Lower lobe of right lung (tissue), 2 donors: Measurements from ENCODE around the gene KDM2A. TPM values are rescaled to one million over a fixed set of nuclear protein-coding genes. Genes with fewer than 3 reads are reported as not detected.
A peak's percentile ranks its signal among the peaks of the same experiment; 100 is the strongest.

Source experiments
- ATAC-seq, 2 donors: fragments of 200-7000 bp; cut with Tn5 transposase; one replicate each; pipeline ENCODE4 v1.9.1; 2020 to 2022; ENCODE audit warnings: mild to moderate bottlenecking in 2 of 2, moderate library complexity in 2 of 2
- DNase-seq: peaks from one replicate; pipeline ENCODE4 v3.0.0-alpha.2; 2020
- H3K27ac ChIP-seq: fragments of 200-600 bp; one replicate; pipeline ENCODE4 v1.8.0; 2022
- H3K27me3 ChIP-seq: fragments of 200-600 bp; one replicate; pipeline ENCODE4 v1.8.0; 2022; ENCODE audit warnings: low read depth
- H3K36me3 ChIP-seq: fragments of 200-600 bp; one replicate; pipeline ENCODE4 v1.8.0; 2022; ENCODE audit warnings: mild to moderate bottlenecking
- H3K4me1 ChIP-seq: fragments of 200-600 bp; one replicate; pipeline ENCODE4 v1.8.0; 2022
- H3K4me3 ChIP-seq: fragments of 200-600 bp; one replicate; pipeline ENCODE4 v1.8.0; 2022; ENCODE audit warnings: mild to moderate bottlenecking
- H3K9me3 ChIP-seq: fragments of 200-600 bp; one replicate; pipeline ENCODE4 v1.8.0; 2022
- intact Hi-C: fragments of 100-400 bp; cut with DNase I; formaldehyde crosslinking; loops from one replicate; pipeline ENCODE4 v1.11.0; 2022
- total RNA-seq: library from RNA; stranded (reverse); fragmentation: NEBNext Ultra II Directional; extraction: Animal tissue kit (Norgen Biotek cat#: 25700); gene quantifications from one replicate; pipeline ENCODE4 v1.2.1, GENCODE V29; 2021
- TF ChIP-seq, protein P1 (sequence below): fragments of 200-600 bp; IDR thresholded peaks from one replicate; pipeline ENCODE4 v1.8.0; 2022; ENCODE audit warnings: antibody characterized with exemption, mild to moderate bottlenecking
- donor health status: DM: no; HTN: yes; CAD: no; lungs with severe emphysema.

KDM2A gene
- total RNA-seq, 1 donor from 2014 or later: 80.5 TPM

DNA sequence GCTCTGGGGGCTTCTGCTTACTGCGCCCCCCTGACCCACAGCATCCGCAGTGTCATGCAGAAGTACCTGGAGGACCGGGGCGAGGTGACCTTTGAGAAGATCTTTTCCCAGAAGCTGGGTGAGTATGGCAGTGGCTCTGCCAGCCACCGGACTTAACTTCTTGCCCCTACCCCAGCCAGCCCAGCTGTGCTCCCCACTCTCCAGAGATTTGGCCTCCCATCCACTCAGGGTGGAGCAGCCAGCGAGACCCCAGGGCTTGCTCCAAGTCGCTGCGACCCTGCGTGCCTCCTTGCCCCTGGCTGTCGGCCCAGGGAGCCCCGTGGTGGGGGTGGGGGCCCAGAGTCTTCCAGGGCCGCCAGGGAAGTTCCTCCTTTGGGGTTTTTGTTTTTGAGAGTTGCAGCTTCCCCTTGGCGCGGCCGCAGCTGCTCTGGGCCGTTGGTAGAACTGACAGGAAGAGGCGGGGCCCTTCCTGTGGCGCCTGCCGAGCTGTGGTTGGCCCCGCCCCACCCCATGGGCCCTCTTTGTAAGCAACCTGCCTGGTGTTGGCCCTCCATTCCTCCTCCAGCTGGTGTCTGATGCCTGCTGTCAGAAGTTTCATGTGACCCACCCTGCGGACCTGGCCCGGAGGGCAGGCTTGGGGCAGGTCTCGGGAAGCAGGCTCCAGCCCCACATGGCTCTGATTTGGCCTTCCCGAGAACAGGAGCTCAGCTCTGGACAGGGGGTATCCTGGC is 158.3 kb downstream of the KDM2A start:
- H3K4me3 ChIP-seq: peak overlapping the region; percentile 45
- H3K9me3 ChIP-seq: no peaks in the 10 kb centered on the region
- intact Hi-C loops: no loop called here
- TF ChIP-seq, protein P1, sequence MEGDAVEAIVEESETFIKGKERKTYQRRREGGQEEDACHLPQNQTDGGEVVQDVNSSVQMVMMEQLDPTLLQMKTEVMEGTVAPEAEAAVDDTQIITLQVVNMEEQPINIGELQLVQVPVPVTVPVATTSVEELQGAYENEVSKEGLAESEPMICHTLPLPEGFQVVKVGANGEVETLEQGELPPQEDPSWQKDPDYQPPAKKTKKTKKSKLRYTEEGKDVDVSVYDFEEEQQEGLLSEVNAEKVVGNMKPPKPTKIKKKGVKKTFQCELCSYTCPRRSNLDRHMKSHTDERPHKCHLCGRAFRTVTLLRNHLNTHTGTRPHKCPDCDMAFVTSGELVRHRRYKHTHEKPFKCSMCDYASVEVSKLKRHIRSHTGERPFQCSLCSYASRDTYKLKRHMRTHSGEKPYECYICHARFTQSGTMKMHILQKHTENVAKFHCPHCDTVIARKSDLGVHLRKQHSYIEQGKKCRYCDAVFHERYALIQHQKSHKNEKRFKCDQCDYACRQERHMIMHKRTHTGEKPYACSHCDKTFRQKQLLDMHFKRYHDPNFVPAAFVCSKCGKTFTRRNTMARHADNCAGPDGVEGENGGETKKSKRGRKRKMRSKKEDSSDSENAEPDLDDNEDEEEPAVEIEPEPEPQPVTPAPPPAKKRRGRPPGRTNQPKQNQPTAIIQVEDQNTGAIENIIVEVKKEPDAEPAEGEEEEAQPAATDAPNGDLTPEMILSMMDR: no peak
- H3K27ac ChIP-seq: peak overlapping the region; percentile 93
- DNase-seq (peak; percentile 97), ATAC-seq (peak; percentile 90 to 92)
- H3K27me3 ChIP-seq: no peaks in the 10 kb centered on the region
- peaks cover 95% of the 10 kb centered on the region for H3K4me1 ChIP-seq
- peaks cover 42% of the 10 kb centered on the region for H3K36me3 ChIP-seq

DNA sequence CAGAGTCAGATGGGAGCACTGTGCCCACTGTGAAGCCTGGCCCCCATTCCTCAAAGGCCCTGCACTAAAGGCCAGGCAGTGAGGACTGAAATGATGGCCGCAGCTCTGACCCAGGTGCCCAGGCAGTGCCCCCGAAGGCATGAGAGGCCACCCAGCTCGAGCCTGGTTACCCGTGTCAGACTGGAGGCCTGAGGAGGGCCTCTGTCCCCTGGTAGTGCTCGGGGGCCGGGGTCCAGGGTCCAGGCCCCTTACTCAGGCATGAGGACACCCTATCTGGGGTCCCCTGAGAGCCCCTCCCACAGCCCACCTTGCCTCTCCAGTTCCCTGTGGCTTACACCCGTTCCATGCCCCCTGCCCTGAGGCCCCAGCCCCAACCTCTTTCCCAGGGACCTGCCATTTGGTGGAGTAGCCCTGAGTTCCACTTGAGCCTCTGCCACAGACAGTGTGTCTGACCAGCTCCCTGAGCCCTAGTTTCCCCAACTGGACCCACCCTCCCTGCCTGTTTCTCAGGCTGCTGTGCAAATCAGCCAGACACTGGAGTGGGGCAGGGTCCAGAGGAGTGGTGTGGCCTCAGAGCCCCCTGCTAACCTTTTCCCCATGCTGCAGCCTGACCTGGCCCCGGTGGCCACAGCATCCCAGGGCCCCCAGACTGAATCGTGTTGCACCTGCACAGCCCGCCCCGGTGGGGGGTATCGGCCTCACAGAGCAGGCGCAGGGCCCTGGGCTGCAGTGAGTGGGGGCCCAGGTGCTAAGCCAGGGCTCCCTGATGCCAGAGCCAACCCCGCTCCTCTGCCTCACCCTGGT is 159.3 kb downstream of the KDM2A start:
- no peak for ATAC-seq
- Histone ChIP-seq H3K4me1 (peaks cover 95% of the 10 kb centered on the region), H3K36me3 (peaks cover 52% of the 10 kb centered on the region), H3K27me3 (no peaks in the 10 kb centered on the region), H3K27ac (peak overlapping the region; percentile 93), H3K4me3 (peak overlapping the region; percentile 45), H3K9me3 (no peaks in the 10 kb centered on the region)
- intact Hi-C loops: no loop called here
- peak; percentile 42 for DNase-seq
- TF ChIP-seq, protein P1: no peak

DNA sequence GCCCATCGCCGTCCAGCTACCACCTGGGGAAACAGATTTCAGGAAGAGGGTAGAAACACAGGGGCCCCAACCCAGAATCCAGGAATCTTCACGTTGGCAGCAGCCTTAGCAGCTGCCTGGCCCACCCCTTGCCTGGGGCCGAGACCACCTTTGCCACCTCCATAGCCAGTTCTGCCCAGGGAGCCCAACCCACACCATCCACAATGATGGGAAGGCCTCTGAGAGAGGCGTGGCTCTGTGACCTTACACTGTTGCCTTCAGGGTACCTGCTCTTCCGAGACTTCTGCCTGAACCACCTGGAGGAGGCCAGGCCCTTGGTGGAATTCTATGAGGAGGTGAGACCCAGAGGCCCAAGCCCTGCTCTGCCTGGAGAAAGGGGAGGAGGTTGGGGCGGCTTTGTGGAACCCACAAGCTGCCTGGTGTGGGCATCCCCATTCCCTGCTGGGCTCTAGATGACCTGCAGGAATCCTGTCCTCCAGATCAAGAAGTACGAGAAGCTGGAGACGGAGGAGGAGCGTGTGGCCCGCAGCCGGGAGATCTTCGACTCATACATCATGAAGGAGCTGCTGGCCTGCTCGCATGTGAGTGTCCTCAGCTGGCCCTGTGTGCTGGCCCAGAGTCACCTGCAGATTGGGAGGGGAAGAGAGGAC is 160.0 kb downstream of the KDM2A start:
- no peaks in the 10 kb centered on the region for H3K27me3 ChIP-seq
- peak overlapping the region; percentile 93 for H3K27ac ChIP-seq
- no peaks in the 10 kb centered on the region for H3K9me3 ChIP-seq
- ATAC-seq (no peak), DNase-seq (peak; percentile 40)
- H3K4me3 ChIP-seq: no peak overlapping the region
- intact Hi-C loops: no loop called here
- TF ChIP-seq, protein P1: no peak
- H3K4me1 ChIP-seq: peaks cover 93% of the 10 kb centered on the region
- peaks cover 59% of the 10 kb centered on the region for H3K36me3 ChIP-seq

DNA sequence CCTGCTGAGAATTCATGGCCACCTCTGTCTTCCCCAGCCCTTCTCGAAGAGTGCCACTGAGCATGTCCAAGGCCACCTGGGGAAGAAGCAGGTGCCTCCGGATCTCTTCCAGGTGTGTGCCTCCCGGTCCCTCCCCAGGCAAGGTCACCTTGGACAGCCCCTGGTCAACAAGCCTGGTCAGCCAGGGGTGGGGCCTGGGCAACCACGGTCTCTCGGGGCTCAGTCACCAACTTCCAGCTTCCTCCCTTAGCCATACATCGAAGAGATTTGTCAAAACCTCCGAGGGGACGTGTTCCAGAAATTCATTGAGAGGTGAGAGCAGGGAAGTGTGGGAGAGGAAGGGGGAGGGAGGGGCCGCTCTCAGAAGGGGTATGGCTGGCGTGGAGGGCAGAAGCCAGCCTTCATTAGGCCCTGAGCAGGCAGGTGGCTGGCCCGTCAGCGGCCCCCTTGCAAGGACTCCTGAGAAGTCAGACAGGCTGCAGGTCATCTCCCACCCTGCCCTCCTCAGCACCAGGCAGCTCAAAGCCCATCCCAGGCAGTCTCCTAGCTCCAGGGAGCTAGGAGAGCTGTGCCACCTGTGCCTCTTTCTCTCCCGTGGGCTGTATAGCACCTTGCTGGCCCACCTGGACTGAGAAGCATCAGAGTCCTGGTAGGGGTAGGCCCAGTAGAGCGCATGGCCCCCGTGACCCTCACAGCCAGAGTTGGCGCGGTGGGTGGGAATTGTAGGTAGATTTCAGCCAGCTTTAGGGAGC is 160.7 kb downstream of the KDM2A start:
- Histone ChIP-seq H3K36me3 (peaks cover 66% of the 10 kb centered on the region), H3K27me3 (no peaks in the 10 kb centered on the region), H3K4me1 (peaks cover 92% of the 10 kb centered on the region), H3K4me3 (no peak overlapping the region), H3K27ac (peak overlapping the region; percentile 93), H3K9me3 (no peaks in the 10 kb centered on the region)
- intact Hi-C loops: no loop called here
- TF ChIP-seq, protein P1: no peak
- DNase-seq (peak; percentile 29), ATAC-seq (no peak)

DNA sequence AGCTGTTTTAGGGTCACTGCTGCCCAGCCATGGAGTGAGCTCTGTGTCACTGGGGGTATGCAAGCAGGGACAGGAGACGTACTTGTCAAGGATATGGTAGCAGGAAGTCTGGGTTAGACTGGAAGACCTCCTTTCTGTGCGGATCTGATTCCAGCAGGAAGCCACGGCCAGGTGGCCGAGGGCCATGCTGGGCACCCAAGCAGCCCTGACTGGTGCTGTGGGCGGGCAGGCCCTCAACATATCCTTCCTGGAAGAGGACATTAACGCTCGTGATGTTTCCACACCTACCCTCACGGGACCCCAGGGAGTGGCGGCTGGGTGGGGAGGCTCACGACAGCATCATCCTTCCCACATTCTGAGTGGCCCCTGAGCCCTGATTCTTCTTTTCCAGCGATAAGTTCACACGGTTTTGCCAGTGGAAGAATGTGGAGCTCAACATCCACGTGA is 161.3 kb downstream of the KDM2A start:
- DNase-seq: peak; percentile 40
- Histone ChIP-seq H3K9me3 (no peaks in the 10 kb centered on the region), H3K27me3 (no peaks in the 10 kb centered on the region), H3K36me3 (peaks cover 72% of the 10 kb centered on the region), H3K4me3 (no peak overlapping the region), H3K4me1 (peaks cover 92% of the 10 kb centered on the region), H3K27ac (peak overlapping the region; percentile 93)
- TF ChIP-seq, protein P1: no peak
- no peak for ATAC-seq
- intact Hi-C loops: no loop called here
